GM19035 (cell line): ENCODE results near the gene UGT8.
"Not testable (repeated sequence)": the region's sequence is repeated elsewhere in the genome, so short reads cannot be mapped to it uniquely, and the experiment has no call there.

Source experiments
- ATAC-seq: cut with Tn5 transposase; IDR thresholded peaks from one replicate; pipeline ENCODE4 v1.9.1; 2021; ENCODE audit not compliant: unreplicated experiment

The UGT8 gene

GRCh38 chr4:114598191-114599121 is at the start of gene UGT8:
UGT8 (plus strand) TSS chr4:114598807; CDS start chr4:114622881, 24,074 bp downstream.
- peak; percentile 44 for ATAC-seq

GRCh38 chr4:114549638-114550037 is 49.0 kb upstream of the UGT8 start:
- ATAC-seq, result no peak

DNA sequence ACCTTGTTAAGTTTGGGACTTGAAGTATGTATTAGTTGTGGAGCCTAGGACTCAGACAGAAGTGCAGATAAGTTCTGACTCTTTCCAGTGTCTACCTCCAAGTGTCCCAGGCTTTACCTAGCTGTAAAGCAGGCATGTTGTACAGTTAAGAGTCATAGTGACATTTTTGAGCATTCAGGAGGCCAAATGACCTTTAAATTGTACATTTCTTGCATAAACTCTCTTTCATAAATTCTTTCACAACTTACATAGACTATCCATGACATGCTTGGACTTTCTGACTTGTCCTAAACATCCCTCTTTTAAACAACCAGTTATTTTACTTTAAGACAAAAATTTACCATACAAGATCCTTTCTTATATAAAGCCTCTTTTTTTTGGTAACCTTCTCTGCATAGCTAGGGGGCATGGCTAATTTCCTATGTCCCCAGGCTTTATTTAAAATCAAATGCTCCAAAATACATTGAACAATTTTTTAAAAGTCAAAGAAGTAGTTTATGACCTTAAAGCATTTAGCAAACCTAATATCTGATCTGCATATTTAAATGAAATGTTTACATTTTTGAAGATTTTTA is 40.1 kb upstream of the UGT8 start:
- no peak for ATAC-seq

- no peak for ATAC-seq
Observed at GRCh38 chr4:114561590-114561989, 37.0 kb upstream of the UGT8 start.

DNA sequence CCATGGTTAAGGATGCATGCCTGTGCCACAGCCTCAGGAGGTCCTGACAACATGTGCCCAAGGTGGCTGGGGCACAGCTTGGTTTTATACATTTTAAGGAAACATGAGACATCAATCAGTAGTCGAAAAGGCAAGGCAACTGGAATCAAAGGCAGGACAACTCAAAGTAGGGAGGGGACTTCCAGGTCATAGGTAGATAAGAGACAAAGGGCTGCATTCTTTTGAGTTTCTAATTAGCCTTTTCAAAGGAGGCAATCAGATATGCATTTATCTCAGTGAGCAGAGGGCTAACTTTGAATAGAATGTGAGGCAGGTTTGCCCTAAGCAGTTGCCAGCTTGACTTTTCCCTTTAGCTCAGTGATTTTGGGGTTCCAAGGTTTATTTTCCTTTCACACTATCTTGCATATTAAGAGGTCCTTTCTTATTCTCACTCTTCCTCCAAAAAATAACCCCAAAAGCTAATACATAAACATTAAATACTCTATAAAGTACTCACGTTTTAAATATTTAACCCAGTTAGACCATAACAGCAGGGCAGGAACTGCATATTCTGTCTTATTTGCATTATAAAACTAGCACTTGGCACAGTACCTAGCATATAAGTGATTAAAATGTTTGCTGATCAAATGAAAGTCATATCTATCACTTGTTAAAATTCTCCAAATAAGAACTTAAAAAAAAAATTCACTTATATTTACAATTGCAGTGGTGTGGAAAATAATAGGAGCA is 36.3 kb upstream of the UGT8 start:
- ATAC-seq, result no peak

DNA sequence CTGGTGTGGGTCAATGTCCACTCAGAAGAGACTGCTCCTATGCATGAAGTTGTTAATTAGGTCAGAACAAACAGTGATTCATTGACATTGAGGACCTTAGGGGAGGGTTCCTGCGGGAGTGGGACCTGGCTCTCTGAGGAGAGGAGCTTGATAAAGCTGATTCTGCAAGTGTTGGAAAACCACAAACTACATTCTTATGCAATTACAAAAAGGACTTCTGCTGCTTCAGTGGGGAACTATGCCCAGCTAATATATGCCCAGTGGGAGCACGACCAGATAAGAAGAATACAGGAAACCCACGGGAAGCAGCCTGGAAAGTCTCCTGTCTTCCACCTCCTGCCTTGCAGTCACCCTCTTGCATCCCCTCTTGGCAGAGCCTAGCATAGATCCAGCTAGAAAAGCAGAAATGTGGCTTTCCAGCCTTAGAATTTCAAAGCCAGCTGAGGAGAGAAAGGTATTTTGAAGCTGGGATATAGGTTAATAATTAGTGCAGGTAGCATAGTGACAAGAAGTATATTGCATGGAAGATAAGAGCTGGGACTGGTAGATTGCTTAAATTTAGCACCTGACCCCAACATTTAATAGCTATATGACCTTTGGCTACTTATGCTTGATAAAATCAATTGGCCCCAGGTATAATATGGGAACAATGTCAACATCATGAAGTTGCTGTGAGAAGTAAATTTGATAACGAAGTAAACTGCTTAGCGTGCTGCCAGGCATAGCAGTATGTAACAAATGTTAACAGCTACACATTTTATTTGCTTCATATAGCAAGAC is 34.9 kb upstream of the UGT8 start:
- ATAC-seq, result no peak

GRCh38 chr4:114577386-114577785 is 21.2 kb upstream of the UGT8 start:
- ATAC-seq, result no peak

DNA sequence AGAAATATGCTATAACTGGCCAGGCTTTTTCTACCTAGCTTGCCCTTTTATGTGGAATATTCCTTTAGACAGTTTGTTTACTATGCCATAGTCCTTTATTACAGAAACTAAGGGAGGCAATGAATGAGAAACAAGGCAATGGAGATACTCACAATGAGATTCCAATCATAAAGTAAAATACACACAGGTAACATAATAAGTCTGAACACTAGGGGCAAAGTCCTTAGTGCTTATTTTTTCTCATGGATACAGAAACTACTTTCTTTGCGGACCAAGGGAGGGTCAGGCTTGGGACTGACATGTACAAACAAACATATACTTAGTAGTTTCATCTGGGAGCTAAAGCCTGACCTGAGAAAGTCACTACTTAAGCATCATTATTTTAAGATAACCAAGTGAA is 16.0 kb upstream of the UGT8 start:
- ATAC-seq, result no peak

DNA sequence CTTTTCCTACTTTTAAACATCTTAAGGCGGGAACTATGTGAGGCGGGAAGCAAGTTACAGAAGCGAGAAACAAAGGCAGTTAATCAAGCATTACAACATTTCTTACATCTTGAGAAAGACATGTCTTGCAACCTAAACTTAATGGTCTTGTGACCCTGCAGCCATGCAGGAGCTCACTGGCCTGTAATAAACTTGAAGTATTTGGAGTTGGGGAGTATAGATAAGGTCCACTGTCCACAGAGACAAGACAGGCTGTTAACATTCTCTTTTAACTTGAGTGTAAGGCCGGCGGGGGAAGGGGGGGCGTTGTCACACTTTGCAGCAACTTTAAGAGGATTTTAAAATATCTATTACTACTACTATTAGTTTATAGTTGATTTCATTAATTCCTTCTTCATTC is 10.3 kb upstream of the UGT8 start:
- no peak for ATAC-seq

DNA sequence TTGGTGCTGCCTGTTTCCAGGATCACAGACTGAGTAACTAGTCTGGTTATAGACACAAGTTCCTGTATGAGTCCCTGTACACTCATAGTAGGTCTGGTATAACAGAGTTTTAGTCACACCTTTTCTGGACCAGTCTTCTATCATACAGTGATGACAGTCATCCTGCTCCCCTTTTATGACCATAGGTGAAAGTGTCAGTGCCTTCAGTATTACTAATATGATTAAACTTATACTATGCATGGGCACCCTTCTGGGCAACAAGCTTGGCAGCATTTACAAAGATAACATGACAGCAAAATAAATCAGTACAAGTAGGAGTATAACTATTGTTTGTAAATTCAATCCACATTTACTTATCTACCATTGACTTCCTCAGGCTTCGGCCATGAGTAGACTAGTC is 8.2 kb upstream of the UGT8 start:
- not testable (repeated sequence) for ATAC-seq

DNA sequence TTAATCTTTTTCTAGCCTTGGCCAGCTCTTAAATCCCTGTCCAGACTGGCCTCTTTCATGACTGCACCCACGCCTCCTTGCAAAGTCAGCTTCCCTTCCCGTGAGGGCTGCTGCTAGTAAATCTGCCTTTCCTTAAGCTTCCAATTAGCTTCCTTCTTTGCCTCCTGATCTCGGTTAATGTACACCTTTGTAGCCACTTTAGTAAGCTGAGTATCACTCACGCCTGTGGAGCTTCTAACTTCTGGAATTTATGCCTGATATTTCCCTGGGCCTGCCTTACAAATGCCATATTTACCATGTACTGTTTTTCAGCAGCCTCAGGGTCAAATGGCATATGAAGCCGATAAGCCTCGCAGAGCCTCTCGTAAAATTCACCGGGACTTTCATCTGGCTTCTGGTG is 5.1 kb upstream of the UGT8 start:
- no peak for ATAC-seq

DNA sequence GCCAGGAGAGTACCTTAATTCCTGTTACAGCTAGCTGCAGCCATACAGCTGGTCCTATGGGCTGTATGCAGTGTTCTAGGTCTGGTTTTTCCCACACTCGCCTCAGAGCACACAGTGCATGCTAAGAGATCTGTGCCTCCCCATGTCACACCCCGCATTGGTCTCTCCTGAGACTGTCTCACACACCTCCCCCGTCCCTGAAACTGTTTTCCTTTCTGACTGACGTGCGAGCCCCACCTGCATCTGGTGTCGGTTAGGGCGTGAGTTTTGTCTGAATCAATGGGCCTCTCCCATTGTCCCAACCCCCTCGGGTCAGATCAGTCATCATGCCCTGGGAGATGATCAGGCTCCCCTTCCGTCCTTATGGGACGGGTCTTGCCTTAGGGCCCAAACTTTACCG is 3.4 kb upstream of the UGT8 start:
- ATAC-seq, result no peak

DNA sequence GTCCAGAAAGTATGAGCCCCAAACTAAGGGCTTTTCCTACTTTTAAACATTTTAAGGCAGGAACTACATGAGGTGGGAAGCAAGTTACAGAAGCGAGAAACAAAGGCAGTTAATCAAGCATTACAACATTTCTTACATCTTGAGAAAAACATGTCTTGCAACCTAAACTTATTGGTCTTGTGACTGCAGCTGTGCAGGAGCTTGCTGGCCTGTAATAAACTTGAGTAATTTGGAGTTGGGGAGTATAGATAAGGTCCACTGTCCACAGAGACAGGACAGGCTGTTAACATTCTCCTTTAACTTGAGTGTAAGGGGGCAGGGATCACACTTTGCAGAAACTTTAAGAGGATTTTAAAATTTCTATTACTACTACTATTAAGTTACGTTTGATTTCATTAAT is 2.7 kb upstream of the UGT8 start:
- ATAC-seq, result no peak

GRCh38 chr4:114597410-114598115 is 1.0 kb upstream of the UGT8 start:
- ATAC-seq, result no peak

- ATAC-seq, result no peak
Observed at GRCh38 chr4:114599231-114599902, 760 bp downstream of the UGT8 start.

GRCh38 chr4:114599903-114600552 is 1.4 kb downstream of the UGT8 start:
- ATAC-seq, result no peak

DNA sequence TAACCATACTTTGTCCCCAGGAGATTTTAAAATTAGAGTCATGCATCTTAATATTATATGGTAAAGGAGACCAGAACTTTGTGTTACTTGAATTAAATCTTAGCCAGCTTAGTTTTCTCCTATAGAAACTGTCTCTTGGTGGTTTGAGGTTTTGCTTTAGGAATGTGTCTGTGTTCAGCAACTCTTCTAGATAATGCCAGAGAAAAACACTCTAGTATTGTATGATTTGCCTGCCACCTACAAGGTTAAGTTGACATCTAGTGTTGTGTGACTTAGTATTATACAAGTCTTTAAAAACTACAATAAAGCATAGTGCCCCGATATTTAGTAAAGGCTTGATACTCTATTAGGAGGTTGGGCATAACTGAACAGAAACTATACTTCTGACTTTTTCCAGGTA is 2.1 kb downstream of the UGT8 start:
- ATAC-seq, result no peak

DNA sequence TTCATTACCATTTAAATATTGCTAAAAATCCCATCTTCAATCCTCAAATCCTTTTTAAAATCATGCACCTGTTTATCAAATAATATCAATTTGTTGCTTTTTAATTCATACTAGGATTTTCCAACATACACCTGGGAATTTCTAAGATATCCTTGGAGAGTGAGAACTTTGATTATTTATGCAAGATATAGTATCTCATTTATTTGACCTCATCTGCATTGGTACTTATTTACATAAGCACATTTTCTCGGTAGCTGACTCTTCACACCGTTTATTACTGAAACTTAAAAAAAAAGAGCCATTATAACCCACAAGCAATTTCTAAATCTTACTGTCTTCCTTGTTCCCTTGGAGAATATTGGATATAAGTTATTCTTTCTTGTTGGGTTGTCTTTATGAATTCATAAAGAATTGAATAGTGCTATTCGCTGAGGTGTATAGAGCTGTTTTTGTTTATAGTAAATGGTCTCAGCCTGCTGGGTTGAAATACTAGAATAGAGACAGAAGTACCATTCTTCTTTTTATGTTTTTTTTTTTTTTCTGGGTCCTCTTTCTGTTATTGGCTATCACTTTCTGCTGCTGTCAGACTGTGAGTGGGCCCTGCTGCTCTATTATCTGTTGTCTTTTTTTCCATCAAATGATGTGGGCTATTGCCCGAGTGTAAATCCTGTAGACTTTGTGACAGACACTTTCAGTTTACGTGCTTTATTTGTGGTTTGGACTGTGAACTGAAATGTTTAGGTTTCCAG is 2.9 kb downstream of the UGT8 start:
- no peak for ATAC-seq

DNA sequence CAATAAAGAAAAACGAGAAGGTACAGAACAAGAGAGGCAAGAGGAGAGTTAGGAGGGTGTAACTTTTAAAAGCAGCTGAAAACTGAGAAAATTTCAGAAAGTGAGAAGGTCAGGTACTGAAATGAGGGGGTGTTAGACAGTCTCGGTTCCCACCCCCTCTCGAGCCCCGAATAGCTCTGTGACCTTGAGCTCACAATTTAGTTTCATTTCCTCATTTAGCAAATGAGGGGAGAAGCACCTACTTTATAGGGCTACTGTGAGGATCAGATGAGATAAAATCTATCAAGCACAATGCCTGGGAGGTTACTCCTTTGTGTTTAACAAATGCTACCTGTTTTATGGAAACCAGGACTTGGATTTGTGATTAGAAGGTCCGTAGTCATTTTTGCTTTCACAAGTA is 4.9 kb downstream of the UGT8 start:
- peak; percentile 92 for ATAC-seq
